Occipital lobe (tissue), 2 donors: Measurements from ENCODE around the gene ZSCAN21. TPM values are rescaled to one million over a fixed set of nuclear protein-coding genes. Genes with fewer than 3 reads are reported as not detected.

ENCODE experiments used
- DNase-seq: peaks from one replicate; lab custom pipeline; 2025; lab: John Stamatoyannopoulos, UW
- total RNA-seq: library from RNA; depleted of rRNA; stranded (reverse); fragments of >200 nt; gene quantifications from one replicate; pipeline ENCODE4 v1.2.3, GENCODE V29; 2014

The ZSCAN21 gene
- total RNA-seq, 1 donor from 2014 or later, result 14.7 TPM

GRCh38 chr7:100075418-100075817 is 25.8 kb downstream of the ZSCAN21 start:
- no peak for DNase-seq

- no peak for DNase-seq
Measured at GRCh38 chr7:100077205-100077604, 27.6 kb downstream of the ZSCAN21 start.

DNA sequence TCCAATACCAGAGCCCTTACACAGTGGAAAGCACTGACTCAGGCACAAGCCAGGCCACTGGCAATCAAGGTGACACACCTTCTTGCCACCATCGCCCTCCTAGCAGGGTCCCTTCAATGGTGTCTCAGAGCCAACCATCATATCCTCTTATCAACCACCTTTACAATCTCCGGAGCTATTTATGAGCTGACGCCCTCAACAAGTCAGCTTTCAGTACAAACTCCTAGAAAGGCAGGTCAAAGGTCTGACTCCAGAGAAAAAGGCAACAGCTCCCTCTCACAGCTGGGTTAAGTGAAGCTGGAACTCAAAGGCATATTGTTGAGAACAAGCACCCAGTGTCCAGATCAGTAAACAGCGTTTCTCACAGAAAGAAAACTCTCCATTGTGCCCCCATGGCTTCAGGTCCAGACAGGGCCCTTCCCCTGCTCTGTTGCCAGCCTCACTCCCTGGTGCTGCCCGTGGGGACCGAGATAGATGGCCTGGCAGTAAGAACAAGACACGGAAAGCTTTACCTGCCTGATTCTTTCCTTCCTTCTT is 29.5 kb downstream of the ZSCAN21 start:
- peak; percentile 52 for DNase-seq

DNA sequence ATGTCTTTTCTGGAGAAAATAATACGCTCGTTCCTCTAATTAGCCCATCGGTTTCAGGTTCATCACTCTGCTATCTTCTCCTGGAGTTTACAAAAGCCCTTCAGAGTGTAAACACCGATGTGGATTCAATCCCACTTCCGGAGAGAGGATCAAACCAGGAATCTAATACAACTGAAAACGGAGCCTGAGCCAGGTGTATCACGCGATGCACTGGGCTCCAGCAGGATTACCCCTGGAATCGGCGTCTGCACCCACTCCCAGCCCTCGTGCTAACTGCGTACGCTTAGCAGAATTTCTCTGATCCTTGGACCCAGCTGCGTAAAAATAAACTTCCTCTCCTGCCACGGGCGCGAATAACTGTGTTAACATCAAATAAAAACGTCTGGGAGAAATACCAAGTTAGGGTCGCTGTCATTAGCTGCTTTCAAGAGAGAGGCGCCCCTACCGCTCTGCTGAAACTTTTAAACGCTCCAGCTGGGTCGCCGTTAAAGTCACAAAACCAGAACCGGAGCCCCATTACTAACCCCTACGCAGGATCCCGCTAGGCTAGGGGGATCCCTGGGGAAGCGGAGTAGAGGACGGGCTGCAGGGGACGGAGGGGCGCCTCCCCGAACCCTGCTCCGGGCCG is 31.4 kb downstream of the ZSCAN21 start:
- DNase-seq, result no peak

GRCh38 chr7:100081535-100082102 is 32.0 kb downstream of the ZSCAN21 start, which contains the start of gene ZNF3:
Gene ZNF3 (minus strand): TSS chr7:100081723. CDS start chr7:100077357, 4,366 bp downstream.
- DNase-seq, result peak; percentile 98

- no peak for DNase-seq
Measured at GRCh38 chr7:100082978-100083377, 33.4 kb downstream of the ZSCAN21 start.

- no peak for DNase-seq
Measured at GRCh38 chr7:100085515-100085914, 35.9 kb downstream of the ZSCAN21 start.

DNA sequence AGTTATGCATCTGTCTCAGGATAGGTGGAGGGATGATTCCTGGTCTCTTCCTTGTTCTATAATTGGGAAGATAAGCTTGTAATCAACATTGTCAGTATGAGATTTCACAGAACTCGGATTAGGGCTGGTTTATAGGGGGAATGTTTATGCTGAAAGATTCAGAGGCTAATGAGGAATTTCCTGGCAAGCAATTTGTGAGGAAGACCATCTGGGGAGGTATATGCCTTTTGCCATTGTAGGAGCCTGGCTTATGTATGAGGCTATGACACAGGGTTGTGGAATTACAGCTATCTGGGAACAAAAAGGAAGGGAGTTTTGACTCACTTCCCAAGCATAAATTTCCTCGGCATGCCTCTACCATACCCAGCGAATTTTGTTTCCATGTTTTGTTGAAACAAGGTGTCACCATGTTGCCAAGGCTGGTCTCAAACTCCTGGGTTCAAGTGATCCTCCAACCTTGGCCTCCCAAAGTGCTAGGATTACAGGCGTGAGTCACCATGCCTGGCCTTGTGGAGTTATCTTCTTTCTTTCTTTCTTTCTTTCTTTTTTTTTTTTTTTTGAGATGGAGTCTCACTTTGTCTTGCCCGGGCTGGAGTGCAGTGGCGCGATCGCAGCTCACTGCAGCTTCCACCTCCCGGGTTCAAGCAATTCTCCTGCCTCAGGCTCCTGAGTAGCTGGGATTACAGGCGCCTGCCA is 37.6 kb downstream of the ZSCAN21 start:
- DNase-seq, result no peak

DNA sequence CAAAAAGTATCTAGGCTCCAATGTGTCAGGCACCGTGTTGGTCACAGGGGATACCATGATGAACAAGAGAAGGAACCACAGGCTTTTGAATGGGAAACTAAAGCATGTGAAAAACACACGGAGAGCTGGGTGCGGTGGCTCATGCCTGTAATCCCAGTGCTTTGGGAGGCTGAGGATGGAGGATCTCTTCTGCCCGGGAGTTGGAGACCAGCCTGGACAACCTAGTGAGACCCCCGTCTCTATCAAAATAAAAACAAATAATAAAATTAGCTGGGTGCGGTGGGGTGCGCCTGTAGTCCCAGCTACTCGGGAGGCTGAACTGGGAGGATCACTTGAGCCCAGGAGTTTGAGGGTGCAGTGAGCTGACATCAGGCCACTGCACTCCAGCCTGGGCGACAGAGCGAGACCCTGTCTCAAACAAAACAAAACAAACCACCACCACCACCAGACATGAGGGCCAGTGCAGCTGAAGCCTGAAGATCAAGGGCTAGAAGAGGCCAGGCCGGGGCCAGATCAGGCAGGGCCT is 38.6 kb downstream of the ZSCAN21 start:
- DNase-seq, result no peak

DNA sequence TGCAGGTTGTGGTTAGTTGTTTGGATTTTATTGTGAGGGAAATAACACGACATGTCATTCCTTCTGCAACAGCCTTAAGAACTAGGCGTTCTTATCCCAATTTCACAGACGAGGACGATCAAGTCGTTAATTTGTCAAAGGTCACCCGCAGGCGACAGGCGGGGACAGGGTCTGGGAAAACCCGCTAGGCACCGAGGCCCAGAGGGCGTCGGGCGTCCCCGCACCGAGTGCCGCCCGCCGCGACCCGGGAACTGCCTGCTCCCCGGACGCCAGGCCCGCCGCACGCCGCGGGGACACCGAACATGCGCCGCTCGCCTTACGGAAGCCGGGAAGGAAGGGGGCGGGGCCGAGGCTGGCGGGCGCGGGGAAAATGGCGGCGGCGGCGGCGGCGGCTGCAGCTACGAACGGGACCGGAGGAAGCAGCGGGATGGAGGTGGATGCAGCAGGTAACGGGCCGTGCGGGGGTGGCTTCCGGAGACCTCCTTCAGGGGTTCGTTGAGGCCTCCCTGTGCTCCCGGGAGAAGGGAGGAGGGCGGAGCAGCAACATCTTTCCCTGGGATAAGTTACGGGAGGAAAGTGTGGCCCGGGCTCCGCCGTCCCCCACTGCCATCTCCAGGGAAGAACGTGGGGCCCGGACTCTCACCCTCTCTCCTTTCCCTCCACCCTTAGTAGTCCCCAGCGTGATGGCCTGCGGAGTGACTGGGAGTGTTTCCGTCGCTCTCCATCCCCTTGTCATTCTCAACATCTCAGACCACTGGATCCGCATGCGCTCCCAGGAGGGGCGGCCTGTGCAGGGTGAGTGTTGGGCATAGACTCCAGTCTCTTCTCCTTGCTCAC is 39.3 kb downstream of the ZSCAN21 start, which contains the start of gene COPS6:
Gene COPS6 (plus strand): TSS at position 349 of the 837 bp plus-strand sequence. CDS start 22 bp downstream, at position 371.
- peak; percentile 77 for DNase-seq

- no peak for DNase-seq
Measured at GRCh38 chr7:100089458-100090196, 40.1 kb downstream of the ZSCAN21 start.

DNA sequence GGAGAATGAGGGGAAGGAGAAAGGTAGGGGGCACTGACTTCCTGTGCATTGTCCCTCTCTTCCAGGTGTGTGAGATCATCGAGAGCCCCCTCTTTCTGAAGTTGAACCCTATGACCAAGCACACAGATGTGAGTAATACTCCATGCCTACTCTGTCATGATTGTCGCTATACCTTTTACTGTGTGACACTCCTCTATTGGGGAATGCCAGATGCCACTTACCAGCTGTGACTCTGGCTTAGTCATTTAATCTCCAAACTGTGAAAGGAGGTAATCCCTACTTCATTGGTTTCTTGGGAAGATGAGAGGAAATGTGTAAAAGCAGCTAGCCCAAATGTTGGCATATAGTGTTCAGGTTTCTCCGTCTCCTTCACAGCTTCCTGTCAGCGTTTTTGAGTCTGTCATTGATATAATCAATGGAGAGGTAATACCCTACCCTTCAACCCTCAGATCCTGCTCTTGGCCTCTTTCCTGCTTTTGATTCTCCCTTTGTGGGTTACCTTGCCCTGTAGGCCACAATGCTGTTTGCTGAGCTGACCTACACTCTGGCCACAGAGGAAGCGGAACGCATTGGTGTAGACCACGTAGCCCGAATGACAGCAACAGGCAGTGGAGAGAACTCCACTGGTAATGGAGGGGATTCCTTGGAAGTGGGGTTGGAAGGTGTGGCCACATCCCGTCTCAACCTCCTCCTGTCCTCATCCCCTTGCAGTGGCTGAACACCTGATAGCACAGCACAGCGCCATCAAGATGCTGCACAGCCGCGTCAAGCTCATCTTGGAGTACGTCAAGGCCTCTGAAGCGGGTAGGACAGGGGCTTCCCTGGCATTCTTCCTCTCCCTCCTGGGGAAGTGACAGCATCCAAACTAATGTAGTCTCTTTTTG is 41.2 kb downstream of the ZSCAN21 start:
- no peak for DNase-seq

DNA sequence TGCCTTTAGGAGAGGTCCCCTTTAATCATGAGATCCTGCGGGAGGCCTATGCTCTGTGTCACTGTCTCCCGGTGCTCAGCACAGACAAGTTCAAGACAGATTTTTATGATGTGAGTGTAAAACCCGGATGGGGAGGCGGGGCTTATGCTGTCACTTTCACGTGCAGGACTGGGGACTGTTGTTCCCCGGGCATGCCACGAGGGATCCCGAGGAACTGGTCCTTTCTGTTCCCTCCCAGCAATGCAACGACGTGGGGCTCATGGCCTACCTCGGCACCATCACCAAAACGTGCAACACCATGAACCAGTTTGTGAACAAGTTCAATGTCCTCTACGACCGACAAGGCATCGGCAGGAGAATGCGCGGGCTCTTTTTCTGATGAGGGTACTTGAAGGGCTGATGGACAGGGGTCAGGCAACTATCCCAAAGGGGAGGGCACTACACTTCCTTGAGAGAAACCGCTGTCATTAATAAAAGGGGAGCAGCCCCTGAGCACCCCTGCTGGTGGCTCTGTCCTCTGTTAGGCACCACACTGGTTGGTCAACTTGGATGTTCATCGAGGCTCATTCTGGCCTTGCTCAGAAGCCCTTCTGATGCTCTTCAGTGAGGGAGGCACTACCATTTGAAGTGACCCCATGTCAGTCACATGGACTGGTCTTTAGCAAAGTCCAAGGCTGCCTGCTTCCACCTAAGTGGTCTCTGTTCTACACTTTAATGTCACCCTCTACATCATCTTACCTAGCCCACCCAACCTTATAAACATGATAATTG is 42.0 kb downstream of the ZSCAN21 start:
- no peak for DNase-seq

DNA sequence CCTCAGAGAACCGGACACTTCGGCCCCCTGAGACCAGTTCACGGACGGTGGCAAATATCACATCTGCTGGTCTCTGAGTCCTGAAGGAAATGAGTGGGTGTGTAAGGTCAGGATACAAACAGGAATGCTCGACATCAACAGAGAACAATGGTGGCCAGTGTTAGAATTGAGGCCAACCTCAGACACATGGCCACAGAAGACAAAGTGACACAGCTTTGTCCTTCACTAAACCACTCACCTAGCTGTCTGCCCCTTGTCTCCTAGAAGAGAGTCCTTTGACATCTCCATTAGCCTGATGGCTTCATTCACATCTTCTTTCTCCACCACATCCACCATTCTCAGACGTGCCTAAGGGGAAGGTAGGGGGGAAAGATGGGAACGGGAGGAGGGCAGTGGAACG is 43.5 kb downstream of the ZSCAN21 start:
- no peak for DNase-seq

- no peak for DNase-seq
Measured at GRCh38 chr7:100093498-100093897, 43.9 kb downstream of the ZSCAN21 start.

GRCh38 chr7:100093925-100094486 is 44.4 kb downstream of the ZSCAN21 start:
- no peak for DNase-seq

DNA sequence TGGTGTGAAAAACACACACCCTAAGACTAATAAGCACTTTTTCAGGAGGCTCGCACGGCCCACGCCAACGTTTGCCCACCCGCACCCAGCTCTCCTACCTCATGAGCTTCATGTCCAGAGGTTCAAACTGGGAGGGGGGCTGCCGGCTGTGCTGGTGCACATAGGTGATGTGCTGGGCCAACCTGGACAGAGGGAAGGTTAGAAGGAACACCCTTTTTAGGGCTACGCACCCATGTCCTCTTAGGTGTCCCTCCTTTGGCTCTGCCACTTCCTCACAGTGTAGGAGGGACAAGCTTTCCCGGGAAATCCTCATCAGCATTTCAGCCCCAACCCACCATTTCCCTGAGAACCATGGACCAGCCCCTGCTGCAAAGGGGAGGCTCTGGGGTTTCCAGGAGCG is 45.7 kb downstream of the ZSCAN21 start:
- DNase-seq, result no peak

DNA sequence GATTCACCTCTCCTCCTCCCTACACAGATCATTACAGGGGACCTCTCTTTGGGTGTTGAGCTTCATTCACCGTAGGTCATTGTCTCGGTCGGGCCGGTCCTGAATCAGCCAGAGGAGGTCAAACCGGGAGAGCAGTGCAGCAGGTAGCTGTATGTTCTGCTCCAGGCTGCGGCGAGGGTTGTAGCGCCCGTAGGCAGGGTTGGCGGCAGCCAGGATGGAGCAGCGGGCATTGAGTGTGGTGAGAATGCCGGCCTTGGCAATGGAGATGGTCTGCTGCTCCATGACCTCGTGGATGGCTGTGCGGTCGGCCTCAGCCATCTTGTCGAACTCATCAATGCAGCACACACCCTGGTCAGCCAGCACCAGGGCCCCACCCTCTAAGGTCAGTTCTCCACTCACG is 46.1 kb downstream of the ZSCAN21 start:
- DNase-seq, result no peak
